ENCODE data around the gene CHRM5.

DNA sequence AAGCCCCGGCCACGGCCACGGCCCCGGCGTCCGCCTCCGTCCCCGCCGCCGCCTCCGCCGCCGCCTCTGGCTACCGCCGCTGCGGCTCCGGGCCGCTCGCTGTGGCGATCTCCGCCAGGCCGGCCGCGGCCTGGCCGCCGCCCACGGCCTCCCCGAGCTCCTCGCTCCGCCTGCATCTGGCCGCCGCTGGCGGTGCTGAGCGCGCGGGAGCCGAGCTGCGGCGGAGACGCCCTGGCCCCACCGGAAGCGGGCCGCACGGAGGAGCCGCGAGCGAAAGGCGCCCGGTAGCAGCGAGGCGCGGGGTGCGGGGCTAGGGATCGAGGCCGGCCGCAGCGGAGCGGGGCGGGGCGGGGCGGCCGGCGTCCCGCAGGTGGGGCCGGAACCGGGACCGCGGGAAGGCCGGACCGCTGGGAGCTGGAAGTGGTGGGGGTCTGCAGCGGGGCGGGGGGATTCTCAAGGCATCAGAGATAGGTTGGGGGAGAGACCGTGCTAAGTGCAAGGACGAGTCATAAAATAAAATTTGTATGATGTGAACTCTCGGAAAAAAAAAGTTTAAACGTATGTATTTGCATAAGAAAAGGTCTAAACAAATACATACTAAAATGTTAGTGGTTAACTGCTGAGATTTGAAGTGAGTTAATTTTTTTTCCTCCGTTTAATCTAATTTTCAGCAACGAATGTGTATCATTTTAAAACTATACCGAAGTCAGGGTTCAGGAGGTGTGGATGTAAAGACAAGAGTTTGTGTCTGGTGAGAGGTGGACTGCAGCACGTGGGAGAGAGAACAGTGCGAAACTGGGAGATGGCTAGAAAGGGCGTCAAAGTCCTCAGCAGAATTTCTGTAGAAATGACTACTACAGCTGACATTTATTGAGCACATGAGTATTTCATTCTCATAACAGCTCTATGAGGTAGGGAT lies 70.8 kb downstream of the CHRM5 start, which contains the start of gene AVEN:
- TF ChIP-seq, protein P1, sequence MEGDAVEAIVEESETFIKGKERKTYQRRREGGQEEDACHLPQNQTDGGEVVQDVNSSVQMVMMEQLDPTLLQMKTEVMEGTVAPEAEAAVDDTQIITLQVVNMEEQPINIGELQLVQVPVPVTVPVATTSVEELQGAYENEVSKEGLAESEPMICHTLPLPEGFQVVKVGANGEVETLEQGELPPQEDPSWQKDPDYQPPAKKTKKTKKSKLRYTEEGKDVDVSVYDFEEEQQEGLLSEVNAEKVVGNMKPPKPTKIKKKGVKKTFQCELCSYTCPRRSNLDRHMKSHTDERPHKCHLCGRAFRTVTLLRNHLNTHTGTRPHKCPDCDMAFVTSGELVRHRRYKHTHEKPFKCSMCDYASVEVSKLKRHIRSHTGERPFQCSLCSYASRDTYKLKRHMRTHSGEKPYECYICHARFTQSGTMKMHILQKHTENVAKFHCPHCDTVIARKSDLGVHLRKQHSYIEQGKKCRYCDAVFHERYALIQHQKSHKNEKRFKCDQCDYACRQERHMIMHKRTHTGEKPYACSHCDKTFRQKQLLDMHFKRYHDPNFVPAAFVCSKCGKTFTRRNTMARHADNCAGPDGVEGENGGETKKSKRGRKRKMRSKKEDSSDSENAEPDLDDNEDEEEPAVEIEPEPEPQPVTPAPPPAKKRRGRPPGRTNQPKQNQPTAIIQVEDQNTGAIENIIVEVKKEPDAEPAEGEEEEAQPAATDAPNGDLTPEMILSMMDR (IDR thresholded peaks at IDR 0.05), result no peak
- TF ChIP-seq EP300 (IDR thresholded peaks at IDR 0.05), result no peak
- peak in 1 of 2 donors; percentile 7 for TF ChIP-seq POLR2A (IDR thresholded peaks at IDR 0.05)
